Measurements from ENCODE around the gene EZH2. TPM values are rescaled to one million over a fixed set of nuclear protein-coding genes. Genes with fewer than 3 reads are reported as not detected.

EZH2 gene
- total RNA-seq, 1 donor from 2014 or later, result 2.3 TPM

DNA sequence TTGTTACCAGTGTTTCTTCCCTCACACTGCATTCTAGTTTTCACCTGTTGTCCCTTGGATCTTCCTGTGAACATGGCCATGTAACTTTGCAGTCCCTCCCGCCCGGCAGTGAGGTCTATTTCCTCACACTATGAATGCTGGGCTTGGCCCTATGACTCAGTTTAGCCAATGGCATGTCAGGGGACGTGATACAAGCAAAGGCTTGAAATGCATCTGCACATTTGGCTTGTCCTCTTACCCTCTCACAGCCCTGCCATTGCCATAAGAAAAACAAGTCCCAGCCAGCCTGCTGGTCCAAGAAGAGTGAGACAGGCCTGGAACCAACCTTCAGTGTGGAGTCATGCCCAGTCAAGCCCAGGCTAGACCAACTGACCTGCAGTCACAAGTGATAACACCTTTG, 17.1 kb upstream of the EZH2 start:
- no peak for DNase-seq (ENCODE audit: low spot score)

DNA sequence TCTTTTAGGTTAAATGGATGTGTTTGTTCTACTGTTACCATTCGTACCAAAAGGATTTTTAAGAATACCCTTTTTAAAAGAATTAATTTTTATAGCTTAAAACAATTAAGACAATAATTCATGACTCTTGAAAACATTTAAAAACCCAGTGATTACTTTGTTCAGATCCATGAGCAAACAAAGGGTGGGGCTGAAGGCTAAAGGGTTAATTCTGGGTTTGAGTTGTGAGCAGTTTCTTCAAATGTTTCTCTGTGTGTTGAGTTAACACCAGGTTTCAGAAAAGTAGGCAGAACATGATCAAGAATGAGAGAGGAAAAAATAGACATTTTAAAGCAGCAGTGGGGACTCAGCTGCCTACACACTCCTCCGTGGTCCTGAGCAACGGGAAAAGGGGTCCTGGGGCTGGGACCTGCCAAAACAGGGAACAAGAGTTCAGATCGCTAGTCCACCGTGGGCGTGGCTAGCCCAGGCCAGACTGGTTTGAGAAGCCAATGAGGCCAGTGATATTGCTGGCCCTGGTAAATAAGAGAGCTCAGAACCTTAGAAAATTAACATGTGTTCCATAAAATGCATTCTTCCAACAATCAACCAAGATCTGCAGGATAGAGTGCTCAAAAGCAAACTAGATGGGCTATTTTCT, 14.9 kb upstream of the EZH2 start:
- DNase-seq (ENCODE audit: low spot score), result no peak

DNA sequence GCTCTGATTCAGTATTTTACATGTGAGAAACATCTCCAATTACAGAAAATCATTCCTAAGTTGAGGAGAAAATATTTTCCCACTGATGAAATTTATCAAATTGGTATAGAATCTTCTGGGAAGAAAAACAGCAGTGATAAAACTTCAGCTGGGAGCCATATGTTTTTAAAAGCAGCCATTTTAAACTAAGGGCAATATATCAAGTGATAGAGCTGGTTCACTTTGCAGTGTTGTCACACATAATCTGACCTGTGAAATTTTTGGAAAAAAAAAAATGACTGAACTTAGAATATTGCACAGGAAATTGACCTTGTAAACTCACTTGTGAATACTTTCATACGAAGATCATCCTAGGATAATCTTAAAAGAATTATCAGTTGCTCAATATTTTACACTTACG, 10.5 kb upstream of the EZH2 start:
- no peak for DNase-seq (ENCODE audit: low spot score)

DNA sequence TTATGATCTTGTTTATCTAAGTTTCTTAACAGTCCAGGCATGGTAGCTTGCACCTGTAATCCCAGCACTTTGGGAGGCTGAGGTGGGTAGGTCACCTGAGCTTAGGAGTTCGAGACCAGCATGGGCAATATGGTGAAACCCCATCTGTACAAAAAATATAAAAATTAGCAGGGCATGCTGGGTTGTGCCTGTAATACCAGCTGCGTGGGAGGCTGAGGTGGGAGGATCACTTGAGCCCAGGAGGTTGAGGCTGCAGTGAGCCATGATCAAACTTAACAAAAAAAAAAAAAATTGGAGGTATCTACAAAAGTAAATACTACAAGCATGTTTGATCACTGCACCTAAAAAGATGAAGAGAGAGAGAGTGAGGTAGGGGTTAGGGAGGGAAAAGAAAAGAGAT, 9.0 kb upstream of the EZH2 start:
- DNase-seq (ENCODE audit: low spot score), result no peak

DNA sequence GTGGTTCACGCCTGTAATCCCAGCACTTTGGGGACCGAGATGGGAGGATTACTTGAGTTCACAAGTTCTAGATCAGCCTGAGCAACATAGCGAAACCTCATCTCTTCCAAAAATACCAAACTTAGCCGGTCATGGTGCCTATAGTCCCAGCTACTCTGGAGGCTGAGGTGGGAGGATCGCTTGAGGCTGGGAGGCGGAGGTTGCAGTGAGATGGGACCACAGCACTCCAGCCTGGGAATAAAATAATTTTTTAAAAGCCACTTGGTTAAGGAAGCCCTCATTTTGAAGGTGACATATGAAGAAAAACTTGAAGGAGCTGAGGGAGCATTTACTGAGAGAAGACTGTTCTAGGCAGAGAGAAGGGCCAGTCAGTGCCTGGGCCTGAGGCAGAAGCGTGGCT, 4.2 kb upstream of the EZH2 start:
- no peak for DNase-seq (ENCODE audit: low spot score)

DNA sequence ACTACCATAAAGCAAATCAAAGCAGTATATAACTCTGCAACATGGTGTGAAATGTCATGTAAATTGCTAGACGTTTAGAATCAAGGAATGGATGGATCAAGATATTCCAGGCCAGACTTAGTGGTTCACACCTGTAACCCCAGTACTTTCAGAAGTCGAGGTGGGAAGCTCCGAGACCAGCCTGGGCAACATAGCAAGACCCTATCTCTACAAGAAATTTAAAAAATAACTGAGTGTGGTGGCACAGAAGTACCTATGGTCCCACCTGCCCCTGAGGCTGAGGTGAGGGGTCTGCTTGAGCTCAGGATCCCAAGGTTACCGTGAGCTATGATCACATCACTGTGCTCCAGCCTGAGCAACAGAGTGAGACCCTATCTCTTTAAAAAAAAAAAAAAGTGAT, 2.8 kb upstream of the EZH2 start:
- DNase-seq (ENCODE audit: low spot score), result no peak

DNA sequence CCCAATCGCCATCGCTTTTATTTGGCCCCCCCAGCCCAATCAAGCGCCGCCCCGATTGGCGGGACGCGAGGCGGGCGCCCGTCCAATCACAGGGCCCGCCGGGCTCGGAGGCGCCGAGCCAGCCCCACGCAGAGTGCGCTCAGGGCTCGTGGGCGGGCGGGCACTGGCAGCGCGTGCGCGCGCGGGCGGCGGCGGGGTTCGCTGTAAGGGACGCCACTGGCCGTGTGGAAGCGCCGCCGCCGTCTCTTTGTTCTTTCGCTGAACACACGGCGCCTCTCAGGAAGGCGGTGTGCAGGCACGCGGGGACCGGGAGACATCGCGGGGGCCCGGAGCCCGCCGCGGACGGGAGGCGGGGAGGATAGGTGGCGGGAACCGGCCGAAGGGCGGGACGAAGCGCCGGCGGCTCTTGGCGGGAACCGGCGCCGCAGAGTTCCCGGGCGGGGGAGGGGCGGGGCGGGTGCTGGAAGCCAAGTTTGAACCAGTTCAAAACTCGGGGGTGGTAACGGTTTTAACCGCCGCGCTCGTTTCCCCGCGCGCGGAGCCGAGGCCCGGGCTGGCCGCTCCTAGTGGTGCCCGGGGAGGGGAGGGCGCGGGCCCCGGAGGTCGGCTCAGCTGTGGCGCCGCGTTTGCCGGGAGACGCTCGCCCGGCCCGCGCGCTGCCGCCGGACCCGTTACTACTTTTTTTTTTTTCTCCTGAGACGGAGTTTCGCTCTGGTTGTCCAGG, 370 bp upstream of the EZH2 start:
- peak; percentile 98 for DNase-seq (ENCODE audit: low spot score)

DNA sequence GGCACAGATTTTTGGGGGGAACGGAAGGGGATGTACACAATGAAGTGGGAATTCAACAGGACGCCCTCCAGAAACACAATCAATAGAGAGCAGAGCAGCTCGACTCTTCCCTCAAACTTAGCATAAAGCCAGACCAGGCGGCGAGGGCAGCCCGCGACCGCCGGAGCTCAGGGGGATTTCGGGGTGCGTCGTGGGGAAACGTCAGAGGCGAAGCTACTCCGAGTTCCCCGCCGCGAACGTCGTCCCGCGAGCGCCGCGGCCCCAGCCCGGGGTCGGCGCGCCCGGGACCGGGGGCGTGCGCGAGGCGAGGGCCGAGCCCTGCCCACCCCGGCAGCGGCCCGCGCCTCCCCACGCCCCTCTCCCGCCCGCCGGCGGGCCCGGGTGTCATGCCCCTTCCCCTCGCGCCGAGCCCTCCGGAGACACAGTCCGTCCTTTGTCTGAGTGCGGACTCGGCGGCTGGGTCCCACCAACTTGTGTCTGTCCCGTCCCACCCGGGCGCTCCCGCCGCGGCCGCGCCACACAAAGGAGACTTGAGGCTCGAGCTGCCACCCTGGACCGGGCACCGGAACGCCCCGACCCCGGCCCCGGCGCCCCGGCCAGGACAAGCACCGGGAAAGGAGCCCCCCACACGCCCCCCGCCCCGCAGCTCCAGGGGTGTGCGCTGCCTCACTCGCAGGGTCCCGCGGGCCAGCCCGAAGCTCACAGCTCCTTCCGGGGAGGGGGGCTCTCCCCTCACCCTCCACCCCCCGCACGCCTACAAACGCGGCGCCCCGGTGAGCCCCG, 634 bp downstream of the EZH2 start:
- DNase-seq (ENCODE audit: low spot score), result no peak

DNA sequence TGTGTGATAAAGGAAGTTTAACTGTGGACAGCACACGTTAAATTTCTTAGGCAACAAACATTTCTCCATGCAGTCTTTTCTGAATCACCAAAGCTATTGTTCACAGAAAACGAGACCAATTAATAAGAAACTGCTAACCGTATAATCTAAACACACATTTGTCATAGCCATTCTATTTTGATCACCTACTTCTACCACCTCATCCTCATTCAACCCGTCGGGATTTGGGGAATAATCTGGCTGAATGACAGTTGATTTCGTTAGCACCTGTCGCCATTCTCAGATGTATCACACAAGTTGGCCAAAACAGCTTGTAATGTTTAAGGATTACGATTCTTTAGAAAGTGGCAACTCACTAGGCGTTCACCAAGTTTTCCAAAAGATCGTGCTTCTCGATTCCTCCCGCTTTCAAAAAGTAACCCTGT, 1.2 kb downstream of the EZH2 start:
- no peak for DNase-seq (ENCODE audit: low spot score)

DNA sequence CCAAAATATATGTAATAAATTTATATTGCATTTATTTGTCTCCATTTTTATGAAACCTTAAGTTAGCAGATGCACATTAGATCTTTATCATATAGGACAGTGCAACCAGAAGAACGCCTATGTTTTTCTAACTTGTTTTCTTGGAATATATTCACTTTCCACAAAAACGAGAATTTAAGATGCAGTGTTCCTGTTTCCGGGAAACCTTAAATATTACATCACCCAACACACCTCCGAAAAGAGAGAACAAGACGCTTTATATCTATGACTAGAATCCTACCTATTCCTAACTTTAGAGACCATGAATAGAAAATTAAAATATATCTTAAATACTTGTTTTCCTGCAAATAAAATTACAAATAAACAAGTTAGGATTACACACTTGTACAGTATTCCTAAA, 1.9 kb downstream of the EZH2 start:
- no peak for DNase-seq (ENCODE audit: low spot score)

DNA sequence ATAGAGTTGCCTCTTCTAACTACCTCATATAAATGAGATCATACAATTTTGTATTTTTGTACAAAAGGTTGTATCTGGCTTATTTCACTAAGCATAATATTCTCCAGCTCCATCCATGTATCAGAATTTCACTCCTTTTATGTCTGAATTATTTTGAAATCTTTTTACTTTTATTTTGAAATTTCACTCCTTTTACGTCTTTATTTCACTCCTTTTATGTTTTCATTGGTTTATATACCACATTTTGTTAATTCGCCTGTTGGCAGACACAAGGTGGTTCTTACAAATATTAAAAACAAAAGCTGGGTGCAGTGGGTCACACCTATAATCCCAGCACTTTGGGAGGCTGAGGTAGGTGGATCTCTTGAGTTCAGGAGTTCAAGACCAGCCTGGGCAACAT, 5.8 kb downstream of the EZH2 start:
- no peak for DNase-seq (ENCODE audit: low spot score)

DNA sequence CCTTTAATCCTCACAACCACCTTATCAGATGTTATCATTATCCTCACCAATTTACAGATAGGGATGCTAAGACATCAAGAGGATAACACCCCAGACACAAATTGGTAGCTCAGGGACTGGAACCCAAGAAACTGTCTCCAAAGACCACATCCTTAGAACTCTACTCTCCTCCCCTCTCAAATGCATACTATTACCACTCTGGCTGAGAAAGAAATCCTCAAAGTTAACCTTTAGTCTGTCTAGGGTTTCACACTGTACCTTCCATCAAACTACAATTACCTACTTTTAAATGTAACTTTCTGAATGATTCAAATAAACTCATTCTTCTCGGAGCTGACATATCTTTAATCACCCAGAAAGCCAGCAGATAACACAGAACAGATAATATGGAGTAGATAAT, 6.6 kb downstream of the EZH2 start:
- no peak for DNase-seq (ENCODE audit: low spot score)

DNA sequence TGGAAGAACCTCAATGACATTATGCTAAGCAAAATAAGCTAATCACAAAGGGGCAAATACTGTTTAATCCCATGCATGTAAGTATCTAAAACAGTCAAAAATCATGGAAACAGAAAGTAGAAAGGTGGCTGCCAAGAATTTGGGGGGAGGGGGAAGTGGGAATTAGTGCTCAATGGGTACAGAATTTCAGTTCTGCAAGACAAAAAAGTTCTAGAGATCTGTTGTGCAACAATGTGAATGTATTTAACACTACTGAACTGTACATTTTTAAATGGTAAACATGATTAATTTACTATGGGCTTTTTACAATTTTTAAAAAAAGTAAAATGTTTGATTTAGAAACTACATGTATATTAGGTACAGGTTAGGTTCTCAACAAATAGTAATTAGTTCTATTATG, 11.9 kb downstream of the EZH2 start:
- no peak for DNase-seq (ENCODE audit: low spot score)

DNA sequence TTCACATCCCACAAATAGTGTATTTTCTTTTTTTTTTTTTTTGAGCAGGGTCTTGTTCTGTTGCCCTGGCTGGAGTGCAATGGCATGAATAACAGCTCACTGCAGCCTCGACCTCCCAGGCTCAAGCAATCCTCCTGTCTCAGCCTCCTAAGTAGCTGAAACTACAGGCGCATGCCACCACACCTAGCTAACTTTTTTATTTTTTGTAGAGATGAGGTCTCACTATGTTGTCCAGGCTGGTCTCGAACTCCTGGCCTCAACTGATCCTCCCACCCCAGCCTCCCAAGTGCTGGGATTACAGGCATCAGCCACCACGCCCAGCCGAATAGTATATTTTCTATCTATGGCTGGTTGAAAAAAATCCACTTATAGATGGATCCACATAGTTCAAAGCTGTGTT, 12.5 kb downstream of the EZH2 start:
- DNase-seq (ENCODE audit: low spot score), result no peak

DNA sequence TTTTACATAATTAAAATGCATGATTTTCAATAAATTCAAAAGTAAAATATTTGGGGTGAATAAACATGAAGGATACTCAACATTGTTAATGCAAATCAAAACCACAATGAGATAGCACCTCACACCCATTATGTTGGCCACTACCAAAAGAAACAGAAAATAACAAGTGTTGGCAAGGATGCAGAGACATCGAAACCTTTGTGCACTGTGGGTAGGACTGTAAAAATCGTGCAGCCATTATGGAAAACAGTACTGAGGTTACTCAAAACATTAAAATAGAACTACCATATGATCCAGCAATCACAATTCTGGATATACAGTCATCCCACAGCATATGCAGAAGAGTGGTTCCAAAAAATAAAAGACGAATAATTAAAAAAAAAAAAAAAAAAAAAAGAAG, 13.1 kb downstream of the EZH2 start:
- DNase-seq (ENCODE audit: low spot score), result no peak

DNA sequence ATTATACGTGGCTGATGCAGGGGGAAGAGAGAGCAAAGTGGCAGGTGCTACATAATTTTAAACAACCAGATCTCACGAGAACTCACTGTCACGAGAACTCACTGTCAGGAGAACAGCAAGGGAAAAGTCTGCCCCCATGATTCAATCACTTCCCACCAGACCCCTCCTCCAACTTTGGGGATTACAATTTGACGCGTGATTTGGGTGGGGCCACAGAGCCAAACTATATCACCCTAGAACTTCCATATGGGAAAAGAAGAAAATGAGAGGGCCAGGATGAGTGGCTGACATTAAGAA, 15.8 kb downstream of the EZH2 start:
- DNase-seq (ENCODE audit: low spot score), result no peak

DNA sequence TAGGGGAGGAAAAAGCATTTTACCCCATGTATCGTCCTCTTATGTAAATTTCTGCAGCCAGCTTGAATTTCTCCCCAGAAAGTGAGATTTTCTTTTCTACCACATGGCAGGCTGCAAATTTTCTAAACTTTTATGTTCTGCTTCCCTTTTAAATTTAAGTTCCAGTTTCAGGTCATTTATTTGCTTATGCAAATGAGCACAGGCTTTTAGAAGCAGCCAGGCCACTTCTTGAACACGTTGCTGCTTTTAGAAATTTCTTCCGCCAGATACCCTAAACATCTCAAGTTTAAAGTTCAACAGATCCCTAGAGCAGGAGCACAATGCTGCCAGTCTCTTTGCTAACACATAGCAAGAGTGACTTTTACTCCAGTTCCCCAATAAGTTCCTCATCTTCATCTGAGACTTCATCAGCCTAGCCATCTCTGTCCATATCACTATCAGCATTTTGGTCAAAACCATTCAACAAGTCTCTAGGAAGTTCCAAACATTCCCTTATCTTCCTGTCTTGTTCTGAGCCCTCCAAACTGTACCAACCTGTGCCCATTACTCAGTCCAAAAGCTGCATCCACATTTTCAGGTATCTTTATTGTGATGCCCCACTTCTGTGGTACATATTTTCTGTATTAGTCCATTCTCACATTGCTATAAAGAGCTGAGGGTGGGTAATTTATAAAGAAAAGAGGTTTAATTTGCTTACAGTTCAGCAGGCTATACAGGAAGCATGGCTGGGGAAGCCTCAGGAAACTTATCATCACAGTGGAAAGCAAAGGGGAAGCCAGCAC, 16.3 kb downstream of the EZH2 start:
- no peak for DNase-seq (ENCODE audit: low spot score)

DNA sequence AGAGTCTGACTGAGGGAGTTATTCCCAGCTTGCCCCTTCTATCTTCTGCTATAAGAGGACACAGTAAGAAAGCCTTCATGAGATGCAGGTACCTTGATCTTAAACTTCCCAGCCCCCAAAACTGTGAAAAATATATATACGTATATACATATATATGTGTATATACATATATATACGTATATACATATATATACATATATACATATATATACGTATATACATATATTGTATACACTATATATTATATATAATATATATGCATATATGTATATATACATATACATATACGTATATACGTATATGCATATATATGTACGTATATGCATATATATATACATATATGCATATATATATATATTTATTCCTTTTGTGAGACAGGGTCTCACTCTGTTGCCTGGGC, 17.7 kb downstream of the EZH2 start:
- DNase-seq (ENCODE audit: low spot score), result no peak

DNA sequence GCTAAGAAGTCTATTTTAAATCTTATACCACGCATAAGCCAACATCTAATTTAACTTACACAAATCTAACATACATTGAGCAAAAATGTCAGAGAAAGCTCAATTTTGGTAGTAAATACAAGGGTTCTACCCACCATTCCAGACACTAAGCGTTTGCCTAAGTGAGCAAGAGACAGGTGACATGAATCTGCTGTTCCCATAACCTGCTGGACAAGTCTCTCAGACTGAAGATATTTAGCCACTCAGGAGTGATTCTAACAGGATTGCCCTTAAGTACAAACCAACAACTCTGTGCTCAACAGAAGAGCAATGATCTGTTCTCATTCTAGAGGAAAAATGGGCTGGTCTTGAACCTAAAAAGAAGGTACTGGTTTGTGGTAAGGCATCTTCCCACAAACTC, 18.8 kb downstream of the EZH2 start:
- no peak for DNase-seq (ENCODE audit: low spot score)

DNA sequence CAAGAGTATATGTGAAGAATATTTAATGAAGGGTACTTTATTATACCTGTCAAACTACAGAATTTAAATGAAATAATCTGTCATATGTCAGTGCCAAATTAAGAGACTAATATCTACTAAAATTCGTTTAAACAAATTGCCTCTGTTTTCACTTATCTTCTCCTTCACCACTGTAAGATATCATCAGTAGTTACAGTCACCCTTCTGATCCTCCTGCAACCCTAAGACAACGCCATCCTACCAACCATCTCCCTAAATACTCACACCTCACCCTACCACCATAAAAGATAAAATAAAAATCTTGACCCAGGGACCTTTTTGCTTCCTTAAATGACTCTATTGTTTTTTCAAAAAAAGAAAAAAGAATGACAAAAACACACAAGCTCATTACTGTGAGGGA, 20.8 kb downstream of the EZH2 start:
- DNase-seq (ENCODE audit: low spot score), result no peak

DNA sequence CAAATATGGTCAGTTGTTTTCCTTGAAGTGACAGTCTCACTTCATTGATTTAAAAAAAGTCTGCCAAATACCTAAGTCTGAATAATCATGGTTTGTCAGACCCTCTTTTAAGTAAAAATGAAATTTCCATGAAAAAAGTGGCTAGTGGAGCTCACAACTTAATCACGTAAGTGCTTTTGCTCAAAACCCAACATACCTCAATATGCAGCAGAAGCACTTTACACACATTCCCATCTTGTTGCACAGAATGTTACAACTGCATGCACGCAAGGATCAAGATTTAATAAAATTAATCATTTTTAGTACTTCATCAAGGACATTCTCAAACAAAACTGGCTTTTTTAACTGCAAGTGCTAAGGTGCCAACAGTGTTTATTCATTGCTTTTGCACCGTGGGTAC, 21.6 kb downstream of the EZH2 start:
- DNase-seq (ENCODE audit: low spot score), result no peak

DNA sequence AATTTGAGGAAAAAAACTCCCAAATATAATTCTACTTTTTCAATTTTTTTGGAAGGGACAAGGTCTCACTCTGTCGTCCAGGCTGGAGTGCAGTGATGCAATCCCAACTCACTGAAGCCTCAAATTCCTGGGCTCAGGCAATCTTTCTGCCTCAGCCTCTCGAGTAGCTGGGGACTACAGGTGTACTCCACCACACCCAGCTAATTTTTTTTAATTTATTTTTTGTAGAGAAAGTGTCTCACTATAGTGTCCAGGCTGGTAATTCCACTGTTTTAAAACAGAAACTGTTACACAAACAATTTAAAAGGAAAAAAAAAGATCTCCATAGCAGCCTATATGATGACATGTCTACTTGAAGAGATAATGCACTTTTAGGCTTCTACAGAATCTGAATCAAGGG, 25.6 kb downstream of the EZH2 start:
- no peak for DNase-seq (ENCODE audit: low spot score)

Data from mesenteric fat pad (tissue), 1 donor.